IMR-90 (cell line): Measurements from ENCODE around the gene ADGRG3.

Experiments used
- BHLHE40 ChIP-seq: fragments of 150-350 bp; IDR thresholded peaks from 2 replicates; pipeline ENCODE4 v1.6.1; 2016; ENCODE audit warnings: mild to moderate bottlenecking, low read depth, low read length
- CEBPB ChIP-seq: IDR thresholded peaks from 2 replicates; pipeline ENCODE4 v1.6.1; 2012; ENCODE audit warnings: low read depth, low read length, improper control_type of control experiment
- CTCF ChIP-seq: conservative IDR thresholded peaks from 2 replicates; pipeline ENCODE4 v1.5.1; 2012; ENCODE audit warnings: mild to moderate bottlenecking, low read depth, low read length, improper control_type of control experiment
- MAFK ChIP-seq: IDR thresholded peaks from 2 replicates; pipeline ENCODE4 v1.6.1; 2012; ENCODE audit warnings: low read depth, low read length, improper control_type of control experiment
- POLR2A ChIP-seq: IDR thresholded peaks from 2 replicates; pipeline ENCODE4 v1.6.1; 2012; ENCODE audit warnings: mild to moderate bottlenecking, low read depth, low read length
- RAD21 ChIP-seq: IDR thresholded peaks from 2 replicates; pipeline ENCODE4 v1.6.1; 2012; ENCODE audit warnings: low read length, improper control_type of control experiment
- RCOR1 ChIP-seq: IDR thresholded peaks from 2 replicates; pipeline ENCODE4 v1.6.1; 2012; ENCODE audit warnings: mild to moderate bottlenecking, low read length, improper control_type of control experiment; ENCODE audit not compliant: insufficient replicate concordance
- RFX5 ChIP-seq: IDR thresholded peaks from 2 replicates; pipeline ENCODE4 v1.8.0; 2012; ENCODE audit warnings: low read depth, mild to moderate bottlenecking, low read length, moderate library complexity
- SMC3 ChIP-seq: fragments of 150-350 bp; IDR thresholded peaks from 2 replicates; pipeline ENCODE4 v1.6.1; 2016; ENCODE audit warnings: low read depth, mild to moderate bottlenecking, antibody characterized with exemption, low read length, moderate library complexity
- USF2 ChIP-seq: fragments of 150-350 bp; IDR thresholded peaks from 2 replicates; pipeline ENCODE4 v1.6.1; 2017; ENCODE audit warnings: mild to moderate bottlenecking, antibody characterized with exemption, low read length, low read depth

GRCh38 chr16:57734308-57734924 is 66.3 kb downstream of the ADGRG3 start:
- TF ChIP-seq RAD21 = no peak
- no peak for TF ChIP-seq POLR2A
- TF ChIP-seq CEBPB = no peak
- TF ChIP-seq CTCF = no peak
- TF ChIP-seq RCOR1 = no peak
- no peak for TF ChIP-seq BHLHE40
- no peak for TF ChIP-seq MAFK
- no peak for TF ChIP-seq RFX5
- TF ChIP-seq USF2 = no peak
- no peak for TF ChIP-seq SMC3
